Left hindlimb (tissue), 1 donor: ENCODE results near the gene SMTN.
"Not testable (repeated sequence)": the region's sequence is repeated elsewhere in the genome, so short reads cannot be mapped to it uniquely, and the experiment has no call there.

Experiments
- DNase-seq: peaks from one replicate; pipeline ENCODE4 v3.0.0-alpha.2; 2018

Gene SMTN

GRCh38 chr22:31073545-31074145 is 7.5 kb upstream of the SMTN start:
- not testable (repeated sequence) for DNase-seq

GRCh38 chr22:31075961-31076360 is 5.2 kb upstream of the SMTN start:
- DNase-seq: peak; percentile 97

GRCh38 chr22:31077681-31078080 is 3.4 kb upstream of the SMTN start:
- no peak for DNase-seq

- peak; percentile 30 for DNase-seq
These were observed 2.7 kb upstream of the SMTN start for GRCh38 chr22:31078389-31078788.

GRCh38 chr22:31079095-31079642 is 1.9 kb upstream of the SMTN start:
- DNase-seq: peak; percentile 18

GRCh38 chr22:31080164-31080847 is 812 bp upstream of the SMTN start:
- peak; percentile 36 for DNase-seq

- peak; percentile 41 for DNase-seq
These were observed 966 bp downstream of the SMTN start for GRCh38 chr22:31081963-31082605.

- peak; percentile 74 for DNase-seq
These were observed 1.7 kb downstream of the SMTN start for GRCh38 chr22:31082606-31083376.

- peak; percentile 34 for DNase-seq
These were observed 2.3 kb downstream of the SMTN start for GRCh38 chr22:31083377-31083768.

GRCh38 chr22:31083923-31084810 is 3.0 kb downstream of the SMTN start:
- DNase-seq: no peak

GRCh38 chr22:31084811-31085492 is 3.8 kb downstream of the SMTN start:
- DNase-seq: peak; percentile 90

- peak; percentile 64 for DNase-seq
These were observed 4.3 kb downstream of the SMTN start for GRCh38 chr22:31085493-31085824.

- DNase-seq: peak; percentile 24
These were observed 4.8 kb downstream of the SMTN start for GRCh38 chr22:31085928-31086327.

- peak; percentile 28 for DNase-seq
These were observed 5.7 kb downstream of the SMTN start for GRCh38 chr22:31086703-31087330.

GRCh38 chr22:31087744-31088215 is 6.7 kb downstream of the SMTN start:
- no peak for DNase-seq

- DNase-seq: peak; percentile 36
These were observed 7.3 kb downstream of the SMTN start for GRCh38 chr22:31088233-31088986.

GRCh38 chr22:31089160-31090100 is 8.3 kb downstream of the SMTN start:
- DNase-seq: peak; percentile 31

GRCh38 chr22:31090217-31091085 is 9.3 kb downstream of the SMTN start:
- DNase-seq: peak; percentile 30
